Astrocyte (in vitro differentiated cells and primary cell): Measurements from ENCODE around the gene IGDCC3.

Source experiments
- CTCF ChIP-seq: IDR thresholded peaks from 2 replicates; pipeline ENCODE4 v1.5.1; 2011; ENCODE audit warnings: low read depth, mild to moderate bottlenecking, inconsistent platforms, low read length, moderate library complexity; ENCODE audit not compliant: insufficient read depth
- EZH2 ChIP-seq: IDR thresholded peaks from 2 replicates; pipeline ENCODE4 v1.6.1; 2012; ENCODE audit warnings: mild to moderate bottlenecking, low read length, inconsistent platforms; ENCODE audit not compliant: insufficient read depth

DNA sequence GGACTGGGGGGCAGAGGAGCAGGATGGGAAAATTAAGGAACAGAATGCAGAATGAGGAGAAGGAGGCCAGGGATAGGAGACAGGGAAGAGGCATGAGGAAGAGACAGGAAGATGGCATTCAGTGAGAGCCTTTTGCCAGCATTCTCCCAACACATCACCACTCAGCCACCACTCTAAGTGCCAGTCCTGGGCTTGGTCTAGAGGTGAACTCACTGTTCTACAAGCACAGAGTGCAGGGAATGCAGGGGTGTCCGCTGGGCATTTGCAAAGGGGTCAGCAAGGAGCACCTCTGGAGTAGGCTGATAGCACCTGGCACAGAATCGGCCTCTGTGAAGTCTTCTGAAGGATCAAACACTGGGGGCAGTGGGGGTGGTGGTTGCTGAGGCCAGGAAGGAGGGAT, 14.6 kb upstream of the IGDCC3 start:
- TF ChIP-seq CTCF = no peak
- no peak for TF ChIP-seq EZH2
